Measurements from ENCODE around the gene STXBP2. TPM values are rescaled to one million over a fixed set of nuclear protein-coding genes. Genes with fewer than 3 reads are reported as not detected.

STXBP2 gene
- total RNA-seq, 4 donors from 2014 or later = 44.7 to 76.6 (median 55.2) TPM

DNA sequence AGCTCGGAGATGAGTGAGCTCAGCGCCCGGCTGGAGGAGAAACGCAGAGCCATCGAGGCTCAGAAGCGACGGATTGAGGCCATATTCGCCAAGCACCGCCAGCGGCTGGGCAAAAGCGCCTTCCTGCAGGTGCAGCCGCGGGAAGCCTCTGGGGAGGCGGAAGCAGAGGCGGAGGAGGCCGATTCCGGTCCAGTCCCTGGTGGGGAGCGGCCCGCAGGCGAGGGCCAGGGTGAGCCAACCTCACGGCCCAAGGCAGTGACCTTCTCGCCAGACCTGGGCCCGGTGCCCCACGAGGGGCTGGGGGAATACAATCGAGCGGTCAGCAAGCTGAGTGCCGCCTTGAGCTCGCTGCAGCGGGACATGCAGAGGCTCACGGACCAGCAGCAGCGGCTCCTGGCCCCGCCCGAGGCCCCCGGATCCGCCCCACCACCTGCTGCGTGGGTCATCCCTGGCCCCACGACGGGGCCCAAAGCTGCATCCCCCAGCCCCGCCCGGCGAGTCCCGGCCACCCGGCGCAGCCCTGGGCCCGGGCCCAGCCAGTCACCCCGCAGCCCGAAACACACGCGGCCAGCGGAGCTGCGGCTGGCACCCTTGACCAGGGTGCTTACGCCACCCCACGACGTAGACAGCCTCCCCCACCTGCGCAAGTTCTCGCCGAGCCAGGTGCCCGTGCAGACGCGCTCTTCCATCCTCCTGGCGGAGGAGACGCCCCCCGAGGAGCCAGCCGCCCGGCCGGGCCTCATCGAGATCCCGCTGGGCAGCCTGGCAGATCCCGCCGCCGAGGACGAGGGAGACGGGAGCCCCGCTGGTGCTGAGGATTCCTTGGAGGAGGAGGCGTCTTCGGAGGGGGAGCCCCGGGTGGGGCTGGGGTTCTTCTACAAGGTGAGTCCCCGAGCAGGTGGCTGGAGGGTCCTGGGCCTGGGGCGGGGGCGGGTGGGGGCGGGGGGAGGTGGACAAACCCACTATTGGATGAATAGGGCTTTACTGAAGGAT is 24.3 kb upstream of the STXBP2 start:
- H3K27ac ChIP-seq = no peak overlapping the region
- TF ChIP-seq, protein P1, sequence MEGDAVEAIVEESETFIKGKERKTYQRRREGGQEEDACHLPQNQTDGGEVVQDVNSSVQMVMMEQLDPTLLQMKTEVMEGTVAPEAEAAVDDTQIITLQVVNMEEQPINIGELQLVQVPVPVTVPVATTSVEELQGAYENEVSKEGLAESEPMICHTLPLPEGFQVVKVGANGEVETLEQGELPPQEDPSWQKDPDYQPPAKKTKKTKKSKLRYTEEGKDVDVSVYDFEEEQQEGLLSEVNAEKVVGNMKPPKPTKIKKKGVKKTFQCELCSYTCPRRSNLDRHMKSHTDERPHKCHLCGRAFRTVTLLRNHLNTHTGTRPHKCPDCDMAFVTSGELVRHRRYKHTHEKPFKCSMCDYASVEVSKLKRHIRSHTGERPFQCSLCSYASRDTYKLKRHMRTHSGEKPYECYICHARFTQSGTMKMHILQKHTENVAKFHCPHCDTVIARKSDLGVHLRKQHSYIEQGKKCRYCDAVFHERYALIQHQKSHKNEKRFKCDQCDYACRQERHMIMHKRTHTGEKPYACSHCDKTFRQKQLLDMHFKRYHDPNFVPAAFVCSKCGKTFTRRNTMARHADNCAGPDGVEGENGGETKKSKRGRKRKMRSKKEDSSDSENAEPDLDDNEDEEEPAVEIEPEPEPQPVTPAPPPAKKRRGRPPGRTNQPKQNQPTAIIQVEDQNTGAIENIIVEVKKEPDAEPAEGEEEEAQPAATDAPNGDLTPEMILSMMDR (IDR thresholded peaks at IDR 0.05) = no peak
- TF ChIP-seq POLR2A (IDR thresholded peaks at IDR 0.05) = no peak
- no peaks in the 10 kb centered on the region for H3K9me3 ChIP-seq
- DNase-seq = no peak
- WGBS, 2 donors = 90% methylated on average over 2 to 24 of the region's 81 CpGs
- H3K36me3 ChIP-seq = peaks cover 0 to 96% (median 6%) of the 10 kb centered on the region in 3 donors
- H3K27me3 ChIP-seq = no peaks in the 10 kb centered on the region
- intact Hi-C loops (cut with DNase I) = no loop called here
- peaks cover 0 to 4% (median 2%) of the 10 kb centered on the region in 3 donors for H3K4me1 ChIP-seq
- no peak overlapping the region for H3K4me3 ChIP-seq

DNA sequence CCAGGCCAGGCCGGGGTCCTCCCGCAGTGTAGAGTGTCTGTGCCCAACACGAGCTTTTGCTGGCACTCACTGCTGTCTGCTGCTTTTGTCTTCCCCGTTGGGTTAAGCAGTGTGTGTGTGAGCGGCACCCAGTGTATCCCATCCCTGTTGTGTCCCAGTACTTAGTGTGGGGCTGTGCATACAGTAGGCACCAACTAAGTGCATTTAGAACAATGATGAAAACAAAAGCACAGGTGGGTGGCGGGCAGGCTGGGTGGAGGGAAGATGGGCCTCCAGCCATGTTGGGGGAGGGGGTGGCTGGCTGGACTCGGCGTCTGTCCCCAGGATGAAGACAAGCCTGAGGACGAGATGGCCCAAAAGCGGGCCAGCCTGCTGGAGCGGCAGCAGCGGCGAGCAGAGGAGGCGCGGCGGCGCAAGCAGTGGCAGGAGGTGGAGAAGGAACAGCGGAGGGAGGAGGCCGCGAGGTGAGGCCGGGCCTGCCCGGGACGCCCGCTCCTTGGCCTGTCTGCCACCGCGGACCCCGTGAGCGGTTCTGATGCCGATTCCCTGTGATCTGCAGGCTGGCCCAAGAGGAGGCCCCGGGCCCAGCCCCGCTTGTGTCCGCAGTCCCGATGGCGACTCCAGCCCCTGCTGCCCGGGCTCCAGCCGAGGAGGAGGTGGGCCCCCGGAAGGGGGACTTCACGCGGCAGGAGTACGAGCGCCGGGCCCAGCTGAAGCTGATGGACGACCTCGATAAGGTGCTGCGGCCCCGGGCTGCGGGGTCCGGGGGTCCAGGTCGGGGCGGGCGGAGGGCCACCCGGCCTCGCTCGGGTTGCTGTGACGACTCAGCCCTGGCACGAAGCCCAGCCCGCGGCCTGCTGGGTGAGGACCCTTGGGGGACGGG is 21.8 kb upstream of the STXBP2 start:
- DNase-seq = no peak
- no peaks in the 10 kb centered on the region for H3K27me3 ChIP-seq
- peaks cover 2 to 96% (median 8%) of the 10 kb centered on the region in 3 donors for H3K36me3 ChIP-seq
- TF ChIP-seq, protein P1 (IDR thresholded peaks at IDR 0.05) = no peak
- TF ChIP-seq POLR2A (IDR thresholded peaks at IDR 0.05) = no peak
- WGBS, 2 donors = 80 to 90% methylated on average over 8 to 23 of the region's 59 CpGs
- H3K4me3 ChIP-seq = no peak overlapping the region
- H3K27ac ChIP-seq = no peak overlapping the region
- intact Hi-C loops (cut with DNase I) = no loop called here
- H3K9me3 ChIP-seq = no peaks in the 10 kb centered on the region
- peaks cover 15 to 30% (median 22%) of the 10 kb centered on the region in 3 donors for H3K4me1 ChIP-seq

DNA sequence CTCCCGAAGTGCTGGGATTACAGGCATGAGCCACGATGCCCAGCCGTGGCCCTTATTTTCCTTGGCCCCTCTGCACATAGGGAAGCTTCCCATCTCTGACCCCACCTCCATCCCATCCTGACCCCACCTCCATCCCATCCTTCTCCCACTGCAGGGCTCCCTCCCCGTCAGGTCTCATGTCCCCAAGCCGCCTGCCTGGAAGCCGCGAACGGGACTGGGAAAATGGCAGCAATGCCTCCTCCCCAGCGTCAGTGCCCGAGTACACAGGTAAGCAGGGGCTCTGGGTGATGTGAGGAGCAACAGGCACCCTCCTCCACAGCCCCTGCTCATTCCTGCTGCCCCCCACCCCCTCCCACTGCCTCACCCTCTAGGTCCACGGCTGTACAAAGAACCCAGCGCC is 19.7 kb upstream of the STXBP2 start:
- no peak overlapping the region for H3K4me3 ChIP-seq
- no peak overlapping the region for H3K27ac ChIP-seq
- WGBS, 2 donors = 92 to 96% methylated on average over 4 to 10 of the region's 12 CpGs
- H3K36me3 ChIP-seq = peaks cover 23 to 96% (median 23%) of the 10 kb centered on the region in 3 donors
- no peaks in the 10 kb centered on the region for H3K9me3 ChIP-seq
- DNase-seq = no peak
- no peaks in the 10 kb centered on the region for H3K27me3 ChIP-seq
- TF ChIP-seq, protein P1 (IDR thresholded peaks at IDR 0.05) = no peak
- TF ChIP-seq POLR2A (IDR thresholded peaks at IDR 0.05) = no peak
- intact Hi-C loops (cut with DNase I) = no loop called here
- peaks cover 15 to 46% (median 26%) of the 10 kb centered on the region in 3 donors for H3K4me1 ChIP-seq

DNA sequence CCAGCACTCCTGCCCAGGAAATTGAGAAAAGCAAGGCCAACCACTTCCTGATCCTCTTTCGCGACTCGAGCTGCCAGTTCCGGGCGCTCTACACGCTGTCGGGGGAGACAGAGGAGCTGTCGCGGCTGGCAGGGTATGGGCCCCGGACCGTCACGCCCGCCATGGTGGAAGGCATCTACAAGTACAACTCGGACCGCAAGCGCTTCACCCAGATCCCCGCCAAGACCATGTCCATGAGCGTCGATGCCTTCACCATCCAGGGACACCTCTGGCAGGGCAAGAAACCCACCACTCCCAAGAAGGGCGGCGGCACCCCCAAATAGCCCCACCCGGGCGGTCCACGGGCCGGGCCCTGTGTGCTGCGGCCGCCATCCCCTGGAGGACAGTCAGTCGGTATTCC is 19.2 kb upstream of the STXBP2 start:
- peak overlapping the region; percentile 76 to 91 (median 77) for H3K27ac ChIP-seq
- no peaks in the 10 kb centered on the region for H3K27me3 ChIP-seq
- peaks cover 22 to 96% (median 28%) of the 10 kb centered on the region in 3 donors for H3K36me3 ChIP-seq
- H3K9me3 ChIP-seq = no peaks in the 10 kb centered on the region
- H3K4me1 ChIP-seq = peaks cover 15 to 46% (median 26%) of the 10 kb centered on the region in 3 donors
- no peak overlapping the region for H3K4me3 ChIP-seq
- intact Hi-C loops (cut with DNase I) = no loop called here
- TF ChIP-seq POLR2A (IDR thresholded peaks at IDR 0.05) = no peak
- TF ChIP-seq, protein P1 (IDR thresholded peaks at IDR 0.05) = no peak
- WGBS, 2 donors = 85 to 89% methylated on average over 12 to 19 of the region's 28 CpGs
- no peak for DNase-seq

Measured in esophagus squamous epithelium (tissue), 5 donors.